Peyer's patch (tissue), 4 donors: Measurements from ENCODE around the gene FAM9B.

Experiments
- CTCF ChIP-seq, 6 experiments: fragments of 450-650 bp in 4 of 6; fragments of 200-600 bp in 2 of 6; sonication (generic) in 1 of 6; IDR thresholded peaks; one replicate each; pipeline ENCODE4 v1.5.1; 2017 to 2019; ENCODE audit warnings: antibody characterized with exemption in 6 of 6, mild to moderate bottlenecking in 3 of 6, moderate library complexity in 1 of 6
- POLR2A ChIP-seq, 2 donors: fragments of 450-650 bp; IDR thresholded peaks; one replicate each; pipeline ENCODE4 v1.5.1; 2017; ENCODE audit warnings: antibody characterized with exemption in 2 of 2, mild to moderate bottlenecking in 2 of 2, moderate library complexity in 2 of 2

- TF ChIP-seq CTCF (IDR thresholded peaks at IDR 0.05), result no peak
- TF ChIP-seq POLR2A (IDR thresholded peaks at IDR 0.05), result no peak
Observed at GRCh38 chrX:9019151-9019550, 14.8 kb downstream of the FAM9B start.
